Measurements from ENCODE around the gene AAGAB. TPM values are rescaled to one million over a fixed set of nuclear protein-coding genes. Genes with fewer than 3 reads are reported as not detected.

The AAGAB gene
- total and polyA plus RNA-seq, 8 donors, result 11.2 to 89.5 (median 32.0) TPM

DNA sequence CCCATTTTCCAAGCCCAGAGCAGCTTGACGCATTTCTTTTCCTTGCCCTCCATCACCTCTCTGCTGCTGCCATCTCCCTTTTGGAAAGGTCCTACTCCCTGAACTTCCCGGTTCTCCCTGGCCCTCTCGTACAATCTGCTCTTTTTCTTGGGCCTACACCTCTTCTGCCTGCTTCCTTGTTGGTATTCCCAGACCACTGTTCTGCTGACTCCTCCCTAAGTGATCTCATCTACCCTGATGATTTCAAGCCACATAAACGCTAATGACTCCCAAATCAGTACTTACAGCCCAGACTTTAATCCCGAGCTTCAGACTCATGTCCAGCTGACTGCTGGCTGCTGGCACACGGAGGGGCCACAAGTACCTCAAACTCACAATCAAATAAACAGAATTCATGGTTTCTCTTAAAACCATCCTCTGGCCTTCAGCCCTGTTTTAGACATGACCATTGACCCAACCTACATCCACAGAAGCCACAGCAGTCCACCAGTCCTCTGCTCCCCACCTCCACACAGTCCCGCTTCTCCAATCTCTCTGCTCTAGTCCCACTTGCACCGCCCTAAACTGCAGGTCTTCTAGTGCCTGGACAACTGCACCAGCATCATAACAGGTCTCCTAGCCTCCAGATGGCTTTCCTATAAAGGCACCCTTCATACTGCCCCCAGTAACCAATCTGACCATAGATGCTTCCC, 57.6 kb downstream of the AAGAB start:
- peaks cover 5 to 38% (median 18%) of the 10 kb centered on the region in 4 donors for H3K4me1 ChIP-seq
- 65 to 90% (median 72%) methylated on average over 8 of the region's 8 CpGs for WGBS, 5 donors
- H3K27ac ChIP-seq, result peak overlapping the region in 3 of 5 donors; percentile 8 to 26 (median 19)
- intact Hi-C loops (cut with DNase I; ENCODE audit: low total_unique reads), result no loop called here
- DNase-seq, result peak in 1 of 2 donors; percentile 54
- peaks cover 0 to 47% (median 31%) of the 10 kb centered on the region in 4 donors for H3K36me3 ChIP-seq
- no peaks in the 10 kb centered on the region for H3K27me3 ChIP-seq
- no peak overlapping the region for H3K4me3 ChIP-seq
- no peaks in the 10 kb centered on the region for H3K9me3 ChIP-seq
- TF ChIP-seq POLR2AphosphoS5 (IDR thresholded peaks at IDR 0.05) (peak in 1 of 3 donors; percentile 3), EP300 (IDR thresholded peaks at IDR 0.05) (no peak)

DNA sequence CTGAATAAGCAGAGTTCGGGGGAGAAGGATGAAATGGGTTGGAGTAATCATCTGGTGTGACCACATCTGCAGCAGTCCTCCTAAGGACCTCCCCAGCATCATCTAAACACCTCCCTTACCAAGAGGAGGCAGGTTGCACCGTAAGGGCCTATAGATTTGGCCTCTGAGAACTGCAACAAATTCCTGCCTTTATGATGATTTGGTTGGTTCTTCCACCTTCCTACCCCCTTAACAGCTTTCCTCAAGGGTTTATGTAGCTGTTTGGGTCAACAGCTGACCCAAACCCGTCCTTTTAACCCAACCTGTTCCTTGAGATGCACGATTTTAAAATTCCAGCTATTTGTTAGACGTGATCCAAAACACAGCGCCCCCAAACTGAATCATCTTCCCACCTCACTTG, 58.2 kb downstream of the AAGAB start:
- Histone ChIP-seq H3K27ac (peak overlapping the region in 2 of 5 donors; percentile 19 to 26), H3K4me3 (no peak overlapping the region), H3K9me3 (no peaks in the 10 kb centered on the region), H3K36me3 (peaks cover 0 to 47% (median 32%) of the 10 kb centered on the region in 4 donors), H3K4me1 (peaks cover 0 to 32% (median 18%) of the 10 kb centered on the region in 4 donors), H3K27me3 (no peaks in the 10 kb centered on the region)
- TF ChIP-seq EP300 (IDR thresholded peaks at IDR 0.05) (no peak), POLR2A (IDR thresholded peaks at IDR 0.05) (no peak), POLR2AphosphoS5 (IDR thresholded peaks at IDR 0.05) (no peak)
- TF ChIP-seq, protein P1, sequence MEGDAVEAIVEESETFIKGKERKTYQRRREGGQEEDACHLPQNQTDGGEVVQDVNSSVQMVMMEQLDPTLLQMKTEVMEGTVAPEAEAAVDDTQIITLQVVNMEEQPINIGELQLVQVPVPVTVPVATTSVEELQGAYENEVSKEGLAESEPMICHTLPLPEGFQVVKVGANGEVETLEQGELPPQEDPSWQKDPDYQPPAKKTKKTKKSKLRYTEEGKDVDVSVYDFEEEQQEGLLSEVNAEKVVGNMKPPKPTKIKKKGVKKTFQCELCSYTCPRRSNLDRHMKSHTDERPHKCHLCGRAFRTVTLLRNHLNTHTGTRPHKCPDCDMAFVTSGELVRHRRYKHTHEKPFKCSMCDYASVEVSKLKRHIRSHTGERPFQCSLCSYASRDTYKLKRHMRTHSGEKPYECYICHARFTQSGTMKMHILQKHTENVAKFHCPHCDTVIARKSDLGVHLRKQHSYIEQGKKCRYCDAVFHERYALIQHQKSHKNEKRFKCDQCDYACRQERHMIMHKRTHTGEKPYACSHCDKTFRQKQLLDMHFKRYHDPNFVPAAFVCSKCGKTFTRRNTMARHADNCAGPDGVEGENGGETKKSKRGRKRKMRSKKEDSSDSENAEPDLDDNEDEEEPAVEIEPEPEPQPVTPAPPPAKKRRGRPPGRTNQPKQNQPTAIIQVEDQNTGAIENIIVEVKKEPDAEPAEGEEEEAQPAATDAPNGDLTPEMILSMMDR (IDR thresholded peaks at IDR 0.05), result no peak
- intact Hi-C loops (cut with DNase I; ENCODE audit: low total_unique reads), result no loop called here
- no peak for DNase-seq
- 90 to 97% (median 94%) methylated on average over 6 of the region's 6 CpGs for WGBS, 5 donors

DNA sequence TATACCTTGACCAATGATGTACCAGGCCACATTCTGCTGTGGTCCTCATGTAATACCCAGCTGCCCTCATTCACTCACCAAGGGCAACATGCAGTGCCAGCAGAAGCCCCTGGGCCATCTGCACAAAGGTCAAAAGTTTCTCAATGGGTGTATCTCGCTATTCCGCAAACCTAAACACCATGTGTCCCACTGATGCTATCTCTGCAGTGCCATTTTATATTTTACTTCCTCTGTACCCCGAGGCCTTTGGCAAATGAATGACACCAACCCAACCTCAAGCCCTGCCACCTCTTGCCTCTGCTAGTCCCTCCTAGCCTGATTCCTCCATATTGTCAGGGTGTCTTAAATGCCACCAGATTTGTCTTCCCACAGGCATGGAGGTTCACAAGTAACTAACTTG, 59.2 kb downstream of the AAGAB start:
- no peaks in the 10 kb centered on the region for H3K27me3 ChIP-seq
- DNase-seq, result no peak
- TF ChIP-seq POLR2AphosphoS5 (IDR thresholded peaks at IDR 0.05), result no peak
- TF ChIP-seq, protein P1 (IDR thresholded peaks at IDR 0.05), result no peak
- no peak for TF ChIP-seq POLR2A (IDR thresholded peaks at IDR 0.05)
- no peak for TF ChIP-seq EP300 (IDR thresholded peaks at IDR 0.05)
- H3K4me3 ChIP-seq, result no peak overlapping the region
- H3K27ac ChIP-seq, result peak overlapping the region in 1 of 5 donors; percentile 14
- no peaks in the 10 kb centered on the region for H3K9me3 ChIP-seq
- WGBS, 5 donors, result 89 to 97% (median 93%) methylated on average over 3 of the region's 3 CpGs
- peaks cover 8 to 55% (median 40%) of the 10 kb centered on the region in 4 donors for H3K36me3 ChIP-seq
- H3K4me1 ChIP-seq, result peaks cover 0 to 29% (median 18%) of the 10 kb centered on the region in 4 donors
- intact Hi-C loops (cut with DNase I; ENCODE audit: low total_unique reads), result no loop called here

GRCh38 chr15:67194171-67195114, 60.0 kb downstream of the AAGAB start:
- intact Hi-C loops (cut with DNase I; ENCODE audit: low total_unique reads), result no loop called here
- Histone ChIP-seq H3K36me3 (peaks cover 16 to 59% (median 48%) of the 10 kb centered on the region in 4 donors), H3K27ac (peak overlapping the region in 2 of 5 donors; percentile 17 to 30), H3K4me3 (no peak overlapping the region), H3K27me3 (no peaks in the 10 kb centered on the region), H3K9me3 (no peaks in the 10 kb centered on the region), H3K4me1 (peaks cover 0 to 31% (median 20%) of the 10 kb centered on the region in 4 donors)
- no peak for DNase-seq
- WGBS, 5 donors, result 83 to 92% (median 89%) methylated on average over 9 of the region's 9 CpGs
- TF ChIP-seq POLR2A (IDR thresholded peaks at IDR 0.05), result no peak
- TF ChIP-seq EP300 (IDR thresholded peaks at IDR 0.05), result no peak
- TF ChIP-seq, protein P1 (IDR thresholded peaks at IDR 0.05), result no peak
- TF ChIP-seq POLR2AphosphoS5 (IDR thresholded peaks at IDR 0.05), result no peak

All from stomach (tissue), 9 donors.